Ishikawa (cell line): ENCODE data around the gene CWF19L2.

ENCODE experiments used
- CEBPB ChIP-seq: IDR thresholded peaks from 2 replicates; pipeline ENCODE4 v1.6.1; 2012
- CREB1 ChIP-seq: IDR thresholded peaks from 2 replicates; pipeline ENCODE4 v1.6.1; 2012; ENCODE audit warnings: low read depth
- EGR1 ChIP-seq: IDR thresholded peaks from 2 replicates; pipeline ENCODE4 v1.6.1; 2012
- EP300 ChIP-seq: IDR thresholded peaks from 2 replicates; pipeline ENCODE4 v1.6.1; 2012; ENCODE audit warnings: borderline replicate concordance
- FOXM1 ChIP-seq: IDR thresholded peaks from 2 replicates; pipeline ENCODE4 v1.6.1; 2012; ENCODE audit warnings: low read depth, borderline replicate concordance
- MAX ChIP-seq: IDR thresholded peaks from 2 replicates; pipeline ENCODE4 v1.6.1; 2012
- NFIC ChIP-seq: IDR thresholded peaks from 2 replicates; pipeline ENCODE4 v1.6.1; 2012
- RAD21 ChIP-seq: IDR thresholded peaks from 2 replicates; pipeline ENCODE4 v1.6.1; 2012; ENCODE audit warnings: low read depth
- TAF1 ChIP-seq: IDR thresholded peaks from 2 replicates; pipeline ENCODE4 v1.6.1; 2012; ENCODE audit warnings: low read depth, mild to moderate bottlenecking
- TCF12 ChIP-seq: IDR thresholded peaks from 2 replicates; pipeline ENCODE4 v1.6.1; 2012; ENCODE audit warnings: low read depth
- TEAD4 ChIP-seq: IDR thresholded peaks from 2 replicates; pipeline ENCODE4 v1.6.1; 2012
- YY1 ChIP-seq: IDR thresholded peaks from 2 replicates; pipeline ENCODE4 v1.6.1; 2012; ENCODE audit warnings: low read depth
- ZBTB7A ChIP-seq: IDR thresholded peaks from 2 replicates; pipeline ENCODE4 v1.6.1; 2012; ENCODE audit warnings: low read depth
- TF ChIP-seq, protein P1 (sequence below): IDR thresholded peaks from 2 replicates; pipeline ENCODE4 v1.6.1; 2012
- TF ChIP-seq, protein P2 (sequence below): IDR thresholded peaks from 2 replicates; pipeline ENCODE4 v1.6.1; 2012; ENCODE audit warnings: low read depth, mild to moderate bottlenecking

The CWF19L2 gene

DNA sequence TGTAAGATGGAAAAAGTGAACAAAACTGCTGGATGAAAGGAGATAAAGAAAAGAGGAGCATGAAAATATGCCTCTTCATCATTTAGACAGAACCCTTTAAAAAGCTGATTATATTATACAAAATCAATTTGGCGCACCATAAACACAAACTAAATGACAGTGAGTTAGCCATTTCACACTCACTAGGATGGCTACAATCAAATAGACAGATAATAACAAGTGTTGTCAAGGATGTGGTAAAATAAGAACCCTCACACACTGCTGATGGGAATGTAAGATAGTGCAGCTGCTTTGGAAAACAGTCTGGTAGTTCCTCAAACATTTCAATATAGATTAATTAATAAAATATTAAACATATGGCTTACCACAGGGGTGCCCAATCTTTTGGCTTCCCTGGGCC is 99.7 kb downstream of the CWF19L2 start:
- TF ChIP-seq, protein P1, sequence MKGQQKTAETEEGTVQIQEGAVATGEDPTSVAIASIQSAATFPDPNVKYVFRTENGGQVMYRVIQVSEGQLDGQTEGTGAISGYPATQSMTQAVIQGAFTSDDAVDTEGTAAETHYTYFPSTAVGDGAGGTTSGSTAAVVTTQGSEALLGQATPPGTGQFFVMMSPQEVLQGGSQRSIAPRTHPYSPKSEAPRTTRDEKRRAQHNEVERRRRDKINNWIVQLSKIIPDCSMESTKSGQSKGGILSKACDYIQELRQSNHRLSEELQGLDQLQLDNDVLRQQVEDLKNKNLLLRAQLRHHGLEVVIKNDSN, result no peak
- TF ChIP-seq MAX (no peak), CREB1 (no peak), NFIC (no peak), ZBTB7A (no peak), EGR1 (no peak), CEBPB (no peak), TAF1 (no peak), TEAD4 (no peak), YY1 (no peak), RAD21 (no peak), EP300 (no peak), FOXM1 (no peak), TCF12 (no peak)
- TF ChIP-seq, protein P2, sequence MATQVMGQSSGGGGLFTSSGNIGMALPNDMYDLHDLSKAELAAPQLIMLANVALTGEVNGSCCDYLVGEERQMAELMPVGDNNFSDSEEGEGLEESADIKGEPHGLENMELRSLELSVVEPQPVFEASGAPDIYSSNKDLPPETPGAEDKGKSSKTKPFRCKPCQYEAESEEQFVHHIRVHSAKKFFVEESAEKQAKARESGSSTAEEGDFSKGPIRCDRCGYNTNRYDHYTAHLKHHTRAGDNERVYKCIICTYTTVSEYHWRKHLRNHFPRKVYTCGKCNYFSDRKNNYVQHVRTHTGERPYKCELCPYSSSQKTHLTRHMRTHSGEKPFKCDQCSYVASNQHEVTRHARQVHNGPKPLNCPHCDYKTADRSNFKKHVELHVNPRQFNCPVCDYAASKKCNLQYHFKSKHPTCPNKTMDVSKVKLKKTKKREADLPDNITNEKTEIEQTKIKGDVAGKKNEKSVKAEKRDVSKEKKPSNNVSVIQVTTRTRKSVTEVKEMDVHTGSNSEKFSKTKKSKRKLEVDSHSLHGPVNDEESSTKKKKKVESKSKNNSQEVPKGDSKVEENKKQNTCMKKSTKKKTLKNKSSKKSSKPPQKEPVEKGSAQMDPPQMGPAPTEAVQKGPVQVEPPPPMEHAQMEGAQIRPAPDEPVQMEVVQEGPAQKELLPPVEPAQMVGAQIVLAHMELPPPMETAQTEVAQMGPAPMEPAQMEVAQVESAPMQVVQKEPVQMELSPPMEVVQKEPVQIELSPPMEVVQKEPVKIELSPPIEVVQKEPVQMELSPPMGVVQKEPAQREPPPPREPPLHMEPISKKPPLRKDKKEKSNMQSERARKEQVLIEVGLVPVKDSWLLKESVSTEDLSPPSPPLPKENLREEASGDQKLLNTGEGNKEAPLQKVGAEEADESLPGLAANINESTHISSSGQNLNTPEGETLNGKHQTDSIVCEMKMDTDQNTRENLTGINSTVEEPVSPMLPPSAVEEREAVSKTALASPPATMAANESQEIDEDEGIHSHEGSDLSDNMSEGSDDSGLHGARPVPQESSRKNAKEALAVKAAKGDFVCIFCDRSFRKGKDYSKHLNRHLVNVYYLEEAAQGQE, result no peak

GRCh38 chr11:107354780-107355179 is 102.8 kb downstream of the CWF19L2 start:
- TF ChIP-seq, protein P2, result no peak
- TF ChIP-seq FOXM1, result no peak
- no peak for TF ChIP-seq TAF1
- TF ChIP-seq ZBTB7A, result no peak
- no peak for TF ChIP-seq RAD21
- TF ChIP-seq, protein P1, result no peak
- TF ChIP-seq EP300, result no peak

DNA sequence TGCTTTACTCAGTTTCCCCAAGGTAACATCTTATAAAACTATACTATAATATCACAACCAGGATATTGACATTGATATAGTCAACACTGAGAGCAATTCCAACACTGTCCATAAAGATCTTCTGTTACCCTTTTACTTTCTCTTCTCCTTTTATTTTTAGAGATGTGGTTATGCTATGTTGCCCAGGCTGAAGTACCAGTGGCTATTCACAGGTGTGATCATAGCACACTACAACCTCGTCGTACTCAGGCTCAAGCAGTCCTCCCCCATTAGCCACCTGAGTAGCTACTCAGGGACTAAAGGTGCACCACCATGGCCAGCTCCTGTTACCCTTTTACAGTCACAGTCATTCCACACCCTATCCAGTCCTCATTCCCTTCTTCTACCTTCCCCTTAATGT is 119.7 kb downstream of the CWF19L2 start:
- TF ChIP-seq CEBPB (no peak), RAD21 (no peak), CREB1 (no peak), NFIC (no peak), TAF1 (no peak)

DNA sequence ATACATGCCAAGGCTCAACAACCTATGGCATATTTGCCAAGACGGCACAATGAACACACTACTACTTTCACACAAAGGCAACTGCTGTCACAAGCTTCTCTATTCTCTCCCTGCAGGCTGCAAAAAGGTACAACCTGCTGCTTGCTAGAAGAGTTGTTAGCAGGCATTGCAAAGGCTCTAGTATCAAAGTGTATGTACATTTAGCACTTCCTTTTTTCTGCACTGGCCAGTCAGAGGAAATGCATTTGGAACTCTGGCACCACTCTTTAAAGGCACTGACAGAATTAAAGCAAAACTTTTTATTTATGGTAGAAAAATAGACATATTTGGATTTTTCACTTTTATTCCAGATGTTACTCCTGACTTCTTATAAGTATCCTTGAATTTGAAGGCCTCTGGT is 125.9 kb downstream of the CWF19L2 start:
- TF ChIP-seq FOXM1 (no peak), EP300 (no peak)

DNA sequence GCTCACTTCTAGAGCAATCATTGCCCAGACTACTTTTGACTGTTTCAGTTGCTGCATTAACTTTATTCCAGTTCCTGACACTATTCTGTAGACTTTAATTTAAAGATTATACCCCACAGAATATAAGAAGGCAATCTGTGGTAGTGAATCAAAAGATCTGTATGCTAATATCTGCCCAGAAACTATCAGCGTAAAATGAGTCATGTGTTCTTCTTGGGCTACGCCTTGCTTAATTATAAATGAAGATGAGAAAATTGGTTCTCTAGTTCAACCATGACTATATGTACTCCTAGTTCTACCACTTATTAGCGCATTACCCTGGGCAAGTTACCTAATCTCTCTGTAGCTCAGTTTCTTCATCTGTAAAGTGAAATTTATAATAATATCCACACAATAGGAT is 128.5 kb downstream of the CWF19L2 start:
- no peak for TF ChIP-seq NFIC
- TF ChIP-seq, protein P1, result no peak
- no peak for TF ChIP-seq TCF12
- TF ChIP-seq, protein P2, result no peak
- TF ChIP-seq EP300, result no peak
- no peak for TF ChIP-seq MAX
- TF ChIP-seq CEBPB, result no peak
- TF ChIP-seq EGR1, result no peak
- no peak for TF ChIP-seq YY1
- TF ChIP-seq ZBTB7A, result no peak
